H9 (cell line): ENCODE results near the gene PCBP1. TPM values are rescaled to one million over a fixed set of nuclear protein-coding genes. Genes with fewer than 3 reads are reported as not detected.

Experiments
- DNase-seq: peaks from one replicate; pipeline ENCODE4 v3.0.0-alpha.2; 2017
- H2AFZ ChIP-seq: one replicate; pipeline ENCODE4 v1.6.1; 2013; ENCODE audit warnings: mild to moderate bottlenecking, low read length, control low read depth, moderate library complexity
- H2AK5ac ChIP-seq: 2 replicates; pipeline ENCODE4 v1.6.1; 2013; ENCODE audit warnings: low read length, control low read depth, mixed read lengths; ENCODE audit not compliant: insufficient read length
- H2BK120ac ChIP-seq: one replicate; pipeline ENCODE4 v1.6.1; 2013; ENCODE audit warnings: low read depth, mild to moderate bottlenecking, low read length, control low read depth, inconsistent platforms; ENCODE audit not compliant: poor library complexity, severe bottlenecking
- H2BK12ac ChIP-seq: 2 replicates; pipeline ENCODE4 v1.6.1; 2013; ENCODE audit warnings: low read length, control low read depth, mixed read lengths, low read depth; ENCODE audit not compliant: insufficient read length
- H2BK15ac ChIP-seq: 2 replicates; pipeline ENCODE4 v1.6.1; 2013; ENCODE audit warnings: low read depth, low read length, control low read depth
- H2BK20ac ChIP-seq: one replicate; pipeline ENCODE4 v1.6.1; 2013; ENCODE audit warnings: low read depth, mild to moderate bottlenecking, low read length, control low read depth, inconsistent platforms; ENCODE audit not compliant: poor library complexity, severe bottlenecking
- H2BK5ac ChIP-seq: 2 replicates; pipeline ENCODE4 v1.6.1; 2013; ENCODE audit warnings: low read length, control low read depth, mixed read lengths; ENCODE audit not compliant: insufficient read length
- H3K14ac ChIP-seq: 2 replicates; pipeline ENCODE4 v1.6.1; 2013; ENCODE audit warnings: low read length, control low read depth; ENCODE audit not compliant: insufficient read depth
- H3K18ac ChIP-seq: 2 replicates; pipeline ENCODE4 v1.6.1; 2013; ENCODE audit warnings: low read depth, mild to moderate bottlenecking, mixed read lengths, low read length, control low read depth; ENCODE audit not compliant: insufficient read length
- H3K23ac ChIP-seq: 2 replicates; pipeline ENCODE4 v1.6.1; 2013; ENCODE audit warnings: low read length, control low read depth, mixed read lengths, low read depth; ENCODE audit not compliant: insufficient read length
- H3K23me2 ChIP-seq: 2 replicates; pipeline ENCODE4 v1.6.1; 2013; ENCODE audit warnings: low read depth, mild to moderate bottlenecking, mixed read lengths, low read length, control low read depth; ENCODE audit not compliant: insufficient read length, poor library complexity, severe bottlenecking
- H3K27ac ChIP-seq: 2 replicates; pipeline ENCODE4 v1.5.1; 2013; ENCODE audit warnings: low read length, control low read depth, mixed read lengths, low read depth; ENCODE audit not compliant: insufficient read length
- H3K27me3 ChIP-seq: 2 replicates; pipeline ENCODE4 v1.6.1; 2013; ENCODE audit warnings: low read length, control low read depth, inconsistent platforms; ENCODE audit not compliant: insufficient read depth
- H3K4ac ChIP-seq: 2 replicates; pipeline ENCODE4 v1.6.1; 2013; ENCODE audit warnings: low read depth, mild to moderate bottlenecking, control low read depth, inconsistent platforms, low read length, moderate library complexity
- H3K4me1 ChIP-seq: 2 replicates; pipeline ENCODE4 v1.6.1; 2013; ENCODE audit warnings: low read length, control low read depth, inconsistent platforms; ENCODE audit not compliant: insufficient read depth
- H3K4me2 ChIP-seq: 2 replicates; pipeline ENCODE4 v1.6.1; 2013; ENCODE audit warnings: low read length, control low read depth, mixed read lengths; ENCODE audit not compliant: insufficient read length, insufficient read depth
- H3K56ac ChIP-seq: 2 replicates; pipeline ENCODE4 v1.6.1; 2013; ENCODE audit warnings: low read depth, mild to moderate bottlenecking, mixed read lengths, low read length, control low read depth; ENCODE audit not compliant: insufficient read length
- H3K79me1 ChIP-seq: 2 replicates; pipeline ENCODE4 v1.6.1; 2013; ENCODE audit warnings: low read depth, mild to moderate bottlenecking, moderate library complexity, low read length, control low read depth, inconsistent platforms; ENCODE audit not compliant: insufficient read depth, poor library complexity, severe bottlenecking
- H3K79me2 ChIP-seq: 2 replicates; pipeline ENCODE4 v1.6.1; 2013; ENCODE audit warnings: low read length, control low read depth, inconsistent platforms; ENCODE audit not compliant: insufficient read depth
- H3K9ac ChIP-seq: 2 replicates; pipeline ENCODE4 v1.6.1; 2013; ENCODE audit warnings: low read length, control low read depth, mixed read lengths; ENCODE audit not compliant: insufficient read length; ENCODE audit errors: extremely low read depth
- H3K9me3 ChIP-seq: one replicate; pipeline ENCODE4 v1.6.1; 2013; ENCODE audit warnings: low read depth, low read length, inconsistent platforms; ENCODE audit not compliant: control insufficient read depth
- H3T11ph ChIP-seq: one replicate; pipeline ENCODE4 v1.6.1; 2013; ENCODE audit warnings: mild to moderate bottlenecking, low read length, control low read depth, inconsistent platforms
- H4K20me1 ChIP-seq: one replicate; pipeline ENCODE4 v1.6.1; 2013; ENCODE audit not compliant: control insufficient read depth, insufficient read length, insufficient read depth
- H4K5ac ChIP-seq: 2 replicates; pipeline ENCODE4 v1.6.1; 2013; ENCODE audit warnings: low read depth, mild to moderate bottlenecking, mixed read lengths, low read length, control low read depth; ENCODE audit not compliant: insufficient read length
- H4K8ac ChIP-seq: replicated peaks from 2 replicates; pipeline ENCODE4 v1.6.1; 2013; ENCODE audit warnings: low read length, control low read depth, mixed read lengths, low read depth; ENCODE audit not compliant: insufficient read length
- H4K91ac ChIP-seq: 2 replicates; pipeline ENCODE4 v1.6.1; 2013; ENCODE audit warnings: low read depth, mild to moderate bottlenecking, moderate library complexity, mixed read lengths, low read length, control low read depth; ENCODE audit not compliant: insufficient read length
- H3K27ac Mint-ChIP-seq, 3 experiments: 2 replicates in 2 of 3; 3 replicates in 1 of 3; pipeline ENCODE4 v1.8.0; 2020 to 2021; ENCODE audit warnings: mixed read lengths in 3 of 3, mild to moderate bottlenecking in 1 of 3, moderate library complexity in 1 of 3
- H3K27me3 Mint-ChIP-seq: 2 replicates; pipeline ENCODE4 v1.8.0; 2021; ENCODE audit warnings: low read depth, mild to moderate bottlenecking, moderate library complexity, mixed read lengths
- H3K36me3 Mint-ChIP-seq, 3 experiments: 2 replicates in 2 of 3; 3 replicates in 1 of 3; pipeline ENCODE4 v1.8.0; 2020 to 2021; ENCODE audit warnings: low read depth in 3 of 3, mixed read lengths in 3 of 3; ENCODE audit not compliant: insufficient read depth in 1 of 3
- H3K4me1 Mint-ChIP-seq, 2 experiments: 2 replicates each; pipeline ENCODE4 v1.8.0; 2020; ENCODE audit warnings: mixed read lengths in 2 of 2
- H3K4me3 Mint-ChIP-seq, 2 experiments: 2 replicates in 1 of 2; 3 replicates in 1 of 2; pipeline ENCODE4 v1.8.0; 2020 to 2021; ENCODE audit warnings: mild to moderate bottlenecking in 2 of 2, mixed read lengths in 2 of 2, moderate library complexity in 1 of 2
- H3K9me3 Mint-ChIP-seq, 2 experiments: 2 replicates in 1 of 2; 3 replicates in 1 of 2; pipeline ENCODE4 v1.8.0; 2020; ENCODE audit warnings: mild to moderate bottlenecking in 2 of 2, mixed read lengths in 2 of 2, moderate library complexity in 1 of 2
- CTCF ChIP-seq: fragments of 200-600 bp; sonication (generic); conservative IDR thresholded peaks from 3 replicates; pipeline ENCODE4 v1.8.0; 2021; ENCODE audit warnings: antibody characterized with exemption, mild to moderate bottlenecking
- WGBS: extraction: QIAGEN DNeasy Blood & Tissue Kit; methylation state at CpG from one replicate; pipeline ENCODE4 v1.1.7; 2013; ENCODE audit warnings: missing lambda C conversion rate, low lambda C conversion rate, mixed read lengths; ENCODE audit not compliant: insufficient read length; ENCODE audit errors: extremely low coverage; 5-methylcytosine and 5-hydroxymethylcytosine counted together
- total RNA-seq: library from RNA; stranded (reverse); gene quantifications from 2 replicates; pipeline ENCODE4 v1.2.1, GENCODE V29; 2021

PCBP1 gene
- total RNA-seq, 1 experiment from 2014 or later: 457 TPM

GRCh38 chr2:70091364-70091763, 4.1 kb downstream of the PCBP1 start:
- Mint-ChIP-seq H3K4me3 (no peak overlapping the region), H3K4me1 (peaks cover 16% of the 10 kb centered on the region in 2 experiments), H3K9me3 (peaks cover 3 to 12% of the 10 kb centered on the region in 2 experiments; a peak in 4 of 5 replicates), H3K36me3 (peaks cover 19 to 21% (median 20%) of the 10 kb centered on the region in 3 experiments), H3K27ac (peak overlapping the region; percentile 1 to 40 (median 4); a peak in 3 of 7 replicates), H3K27me3 (peaks cover 4% of the 10 kb centered on the region)
- DNase-seq: no peak
- no peaks in the 10 kb centered on the region for H3K79me1 ChIP-seq
- H2BK12ac ChIP-seq: no peak overlapping the region
- H3K4me2 ChIP-seq: no peak overlapping the region
- no peak overlapping the region for H3T11ph ChIP-seq
- no peak overlapping the region for H3K9ac ChIP-seq
- H3K27me3 ChIP-seq: no peaks in the 10 kb centered on the region
- no peak overlapping the region for H4K5ac ChIP-seq
- no peak overlapping the region for H2AK5ac ChIP-seq
- H2BK20ac ChIP-seq: no peak overlapping the region
- no peak overlapping the region for H3K23ac ChIP-seq
- no peaks in the 10 kb centered on the region for H3K4me1 ChIP-seq
- no peak overlapping the region for H3K56ac ChIP-seq
- H2AFZ ChIP-seq: no peak overlapping the region
- H3K23me2 ChIP-seq: peaks cover 9% of the 10 kb centered on the region
- H3K27ac ChIP-seq: no peak overlapping the region
- no peak overlapping the region for H4K91ac ChIP-seq
- no peak overlapping the region for H3K18ac ChIP-seq
- H2BK5ac ChIP-seq: no peak overlapping the region
- H3K79me2 ChIP-seq: peaks cover 9% of the 10 kb centered on the region; the same call in 1 of the 2 replicates
- H4K20me1 ChIP-seq: no peaks in the 10 kb centered on the region
- no peak overlapping the region for H2BK15ac ChIP-seq
- no peak overlapping the region for H2BK120ac ChIP-seq
- TF ChIP-seq CTCF: no peak
- no peaks in the 10 kb centered on the region for H3K9me3 ChIP-seq
- no CpG with 5 or more reads among the region's 2 CpGs for WGBS
- no peak overlapping the region for H3K4ac ChIP-seq
- H4K8ac ChIP-seq: no peak overlapping the region
- H3K14ac ChIP-seq: no peak overlapping the region
